CD4-positive, alpha-beta T cell treated with Interleukin-10 for 1 hour (primary cell): Measurements from ENCODE around the gene SGPL1.
"Not testable (repeated sequence)": the region's sequence is repeated elsewhere in the genome, so short reads cannot be mapped to it uniquely, and the experiment has no call there.

ENCODE experiments used
- DNase-seq: peaks from one replicate; pipeline ENCODE4 v3.0.0-alpha.2; 2020

SGPL1 gene

DNA sequence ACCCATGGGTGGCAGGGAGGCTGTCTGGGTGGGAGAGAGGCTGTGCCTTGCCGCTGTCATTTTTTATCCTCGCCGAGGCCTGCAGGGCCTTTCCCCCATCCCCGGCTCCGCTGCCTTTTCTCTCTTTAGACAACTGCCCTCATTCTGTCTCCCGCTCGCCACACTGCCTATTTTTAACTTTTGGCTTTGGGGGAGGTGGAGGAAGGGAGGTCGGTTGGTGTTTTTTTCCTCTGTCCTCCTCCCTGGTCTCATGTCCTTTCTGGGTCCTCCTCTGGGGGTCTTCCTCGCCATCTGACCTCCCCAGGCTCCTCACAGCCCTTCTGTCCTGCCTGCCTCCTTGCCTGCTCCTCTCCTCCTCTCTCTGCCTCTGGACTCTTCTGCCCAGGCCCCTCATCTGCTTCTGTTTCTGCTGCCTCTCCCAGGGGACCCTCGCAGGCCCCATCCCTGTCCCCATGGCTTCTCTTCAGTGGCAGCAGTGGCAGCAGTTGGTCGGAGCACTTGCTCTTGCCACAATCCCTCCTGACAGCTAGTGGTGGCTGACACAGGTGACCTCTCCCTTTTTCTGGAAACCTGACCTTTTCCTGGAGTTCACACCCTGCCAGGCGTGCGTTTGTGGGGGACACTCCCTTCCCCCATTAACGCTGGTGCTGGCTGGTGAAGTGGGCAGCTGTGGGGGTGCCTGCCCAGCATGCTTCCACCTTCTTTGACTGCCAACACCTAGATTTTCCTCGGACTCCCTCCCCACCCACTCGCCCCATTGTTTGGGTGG, 92.1 kb downstream of the SGPL1 start:
- no peak for DNase-seq

DNA sequence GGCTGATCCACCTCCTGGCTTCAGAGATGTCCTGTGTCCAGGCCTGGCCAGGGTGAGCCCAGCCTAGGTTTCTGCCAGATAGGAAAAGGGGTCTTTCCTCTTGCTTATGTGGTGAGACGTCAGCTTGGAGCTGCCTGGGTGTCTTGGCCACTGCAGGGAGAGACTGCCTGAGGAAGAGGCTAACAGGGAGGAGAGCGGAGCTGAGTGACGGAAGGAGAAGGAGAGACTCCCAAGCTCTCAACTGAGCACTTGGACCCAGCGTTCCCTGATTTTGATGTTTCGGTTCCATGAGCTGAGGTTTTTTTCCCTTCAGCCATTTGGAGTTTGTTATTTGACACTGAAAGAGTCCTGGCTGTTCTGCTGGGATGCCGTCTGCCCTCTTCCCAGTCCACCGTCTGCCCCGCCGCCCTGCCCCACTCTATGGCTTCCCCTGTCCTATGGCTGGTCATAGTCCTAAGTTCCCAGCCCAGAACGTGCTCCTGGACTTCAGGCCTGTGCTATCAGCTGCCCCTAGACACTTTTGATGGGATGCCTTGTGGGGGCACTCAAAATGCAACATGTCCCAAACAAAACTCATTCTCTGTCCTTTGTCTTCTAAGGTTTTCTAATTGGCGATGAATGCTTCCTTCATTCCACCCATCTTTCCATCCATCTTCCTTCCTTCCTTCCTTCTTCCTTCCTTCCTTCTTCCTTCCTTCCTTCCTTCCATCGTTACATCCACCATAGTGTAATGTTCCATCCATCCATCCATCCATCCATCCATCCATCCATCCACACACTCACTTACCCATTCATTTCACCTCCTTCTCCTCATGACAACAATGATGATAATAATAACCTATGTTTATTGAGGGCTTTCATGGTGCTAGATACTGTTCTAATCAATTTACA, 92.9 kb downstream of the SGPL1 start:
- no peak for DNase-seq

DNA sequence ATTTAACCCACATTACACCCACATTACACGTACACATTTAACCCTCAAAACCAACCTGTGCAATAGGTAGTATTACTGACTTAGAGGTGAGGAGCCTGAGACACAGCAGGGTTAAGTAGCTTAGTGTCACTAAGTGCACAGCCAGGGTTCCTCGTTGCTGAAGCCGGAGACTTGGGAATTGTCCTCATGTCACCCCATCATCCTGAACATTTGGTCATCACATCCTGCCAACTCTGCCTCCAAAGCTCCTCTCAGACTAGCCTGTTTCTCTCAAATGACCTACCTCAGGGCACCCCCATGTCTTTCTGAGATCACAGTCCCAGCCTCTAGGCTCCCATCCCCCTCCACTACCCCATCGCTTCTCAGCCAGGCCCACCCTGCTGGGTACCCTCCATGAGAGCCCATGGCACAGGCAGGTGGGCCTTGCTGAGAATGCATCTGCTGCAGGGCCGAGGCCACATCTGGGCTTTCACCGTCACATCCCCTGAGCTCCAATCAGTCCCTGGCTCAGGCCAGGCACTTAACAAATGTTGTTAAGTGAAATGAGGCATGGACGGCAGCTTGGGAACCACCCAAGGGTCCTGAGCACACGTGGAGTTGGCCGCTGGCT, 93.7 kb downstream of the SGPL1 start:
- DNase-seq = no peak

DNA sequence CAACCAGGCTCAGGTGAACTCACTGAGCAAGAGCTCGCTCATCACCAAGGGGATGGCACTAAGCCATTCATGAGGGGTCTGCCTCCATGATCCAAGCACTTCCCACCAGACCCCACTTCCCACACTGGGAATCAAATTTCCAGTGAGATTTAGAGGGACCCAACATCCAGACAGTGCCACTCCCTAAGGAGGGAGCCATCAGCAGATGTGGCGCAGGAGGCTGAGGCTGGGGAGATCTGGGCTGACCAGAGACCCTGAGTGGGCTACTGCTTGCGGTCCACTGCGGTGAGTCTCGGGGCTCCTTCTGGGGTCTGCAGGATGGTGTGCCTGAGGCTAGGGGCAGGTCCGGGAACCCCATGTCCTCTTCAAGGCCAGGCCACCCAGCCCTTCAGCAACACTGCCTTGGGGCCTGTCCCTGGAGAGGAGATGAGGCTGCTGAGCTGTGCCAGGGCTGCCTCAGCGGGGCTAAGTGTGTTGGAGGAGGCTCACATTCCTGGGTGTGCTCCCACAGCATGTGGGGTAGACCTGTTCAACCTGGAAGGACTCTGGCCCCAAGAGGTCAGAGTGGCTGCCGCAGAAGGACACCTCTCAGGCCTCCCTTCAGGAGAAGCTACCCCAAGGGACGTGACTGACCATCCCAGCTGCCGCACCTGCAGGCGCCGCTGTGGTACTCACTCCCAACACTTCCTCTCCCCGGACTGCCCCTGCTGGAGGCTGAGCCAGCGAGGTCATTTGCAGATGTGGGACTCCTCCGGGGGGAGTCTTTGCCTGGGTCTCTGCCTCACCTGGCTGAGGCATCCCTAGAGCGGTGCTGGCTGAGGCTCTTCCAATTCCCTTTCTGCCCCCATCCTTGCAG, 95.0 kb downstream of the SGPL1 start:
- no peak for DNase-seq

DNA sequence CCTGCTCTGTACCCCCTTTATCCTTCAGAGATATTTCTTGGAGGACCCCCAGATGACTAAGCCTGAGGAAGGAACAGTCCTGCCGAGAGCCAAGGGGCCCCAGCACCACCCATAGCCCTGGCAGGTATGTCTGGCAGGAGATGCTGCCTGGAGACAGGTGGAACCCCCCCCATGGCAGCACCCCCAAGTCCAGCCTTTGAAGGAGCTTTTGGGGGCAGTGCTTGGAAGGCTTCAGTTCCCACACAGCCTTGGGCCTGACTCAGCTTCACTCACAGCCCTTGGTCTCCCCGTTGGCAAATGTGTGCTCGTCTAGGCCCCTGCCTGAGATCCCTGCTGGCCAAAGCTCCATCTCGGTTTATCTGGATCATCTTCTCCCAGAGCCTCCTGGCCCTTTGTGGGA, 95.6 kb downstream of the SGPL1 start:
- no peak for DNase-seq

DNA sequence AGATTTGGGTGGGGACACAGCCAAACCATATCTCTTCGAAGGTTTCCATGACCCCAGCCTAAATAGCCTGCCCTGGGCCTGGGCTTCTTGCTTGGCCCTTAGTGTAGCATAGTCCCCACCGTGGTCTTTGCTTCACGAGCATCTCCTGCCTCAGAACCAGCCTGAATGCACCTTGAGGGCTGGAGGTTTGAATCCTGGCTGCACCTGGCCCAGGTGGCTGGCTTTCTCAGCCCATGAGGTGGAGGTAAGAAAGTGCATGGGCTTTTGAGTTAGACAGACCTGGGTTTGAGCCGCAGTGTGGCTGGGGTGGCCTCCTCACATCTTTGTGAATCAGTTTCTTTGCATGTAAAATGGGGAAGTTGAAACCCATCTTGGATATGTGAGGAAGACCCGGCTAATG, 96.8 kb downstream of the SGPL1 start:
- no peak for DNase-seq

DNA sequence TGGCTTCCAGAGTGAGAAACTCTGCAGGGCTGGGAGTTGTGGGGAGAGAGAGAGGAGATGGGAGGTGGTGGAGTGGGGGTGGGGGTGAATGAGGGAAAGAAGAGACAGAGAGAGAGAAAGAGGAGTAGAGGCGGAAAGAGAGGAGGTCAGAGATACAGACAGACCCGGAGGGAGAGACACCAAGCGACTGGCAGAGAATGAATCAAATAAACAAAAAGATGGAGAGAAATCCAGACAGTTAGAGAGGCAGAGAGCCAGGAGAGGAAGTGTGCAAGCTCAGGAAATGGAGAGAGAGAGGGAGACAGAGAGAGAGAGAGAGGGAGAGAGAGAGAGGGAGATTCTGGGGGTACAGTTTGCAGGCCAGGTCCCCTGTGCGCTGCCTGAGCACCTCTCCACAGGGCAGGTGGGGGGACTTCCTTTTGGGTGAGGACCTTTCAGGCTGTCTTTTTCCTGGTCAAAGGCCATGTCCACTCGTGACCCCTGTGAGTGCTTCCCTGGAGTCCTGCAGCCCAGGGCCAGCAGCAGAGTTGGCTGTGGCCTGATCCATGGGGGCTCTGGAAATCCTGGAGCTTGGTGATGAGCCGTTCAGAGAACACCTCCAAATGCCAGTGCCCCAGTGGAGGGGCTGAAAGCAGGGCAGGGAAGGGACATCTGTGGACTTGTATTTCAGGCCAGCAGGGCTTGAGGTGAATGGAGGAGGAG, 97.6 kb downstream of the SGPL1 start:
- no peak for DNase-seq

DNA sequence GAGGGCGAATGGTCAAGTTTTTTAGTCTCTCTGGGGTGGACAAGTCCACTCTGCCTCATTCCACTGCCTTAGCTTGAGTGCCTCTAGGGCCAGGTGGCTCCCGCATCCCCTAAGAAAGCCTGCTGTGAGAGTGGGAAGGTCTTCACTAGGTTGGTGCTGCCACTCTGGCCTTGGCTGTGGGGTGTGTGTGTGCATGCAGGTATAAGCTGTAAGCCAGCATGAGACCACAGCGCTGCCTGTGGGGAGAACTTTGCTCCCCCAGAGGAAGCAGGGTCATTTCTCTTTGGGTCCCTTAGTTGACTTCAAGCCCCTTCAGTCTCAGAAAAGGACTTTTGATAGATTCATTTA, 98.1 kb downstream of the SGPL1 start:
- DNase-seq = no peak

DNA sequence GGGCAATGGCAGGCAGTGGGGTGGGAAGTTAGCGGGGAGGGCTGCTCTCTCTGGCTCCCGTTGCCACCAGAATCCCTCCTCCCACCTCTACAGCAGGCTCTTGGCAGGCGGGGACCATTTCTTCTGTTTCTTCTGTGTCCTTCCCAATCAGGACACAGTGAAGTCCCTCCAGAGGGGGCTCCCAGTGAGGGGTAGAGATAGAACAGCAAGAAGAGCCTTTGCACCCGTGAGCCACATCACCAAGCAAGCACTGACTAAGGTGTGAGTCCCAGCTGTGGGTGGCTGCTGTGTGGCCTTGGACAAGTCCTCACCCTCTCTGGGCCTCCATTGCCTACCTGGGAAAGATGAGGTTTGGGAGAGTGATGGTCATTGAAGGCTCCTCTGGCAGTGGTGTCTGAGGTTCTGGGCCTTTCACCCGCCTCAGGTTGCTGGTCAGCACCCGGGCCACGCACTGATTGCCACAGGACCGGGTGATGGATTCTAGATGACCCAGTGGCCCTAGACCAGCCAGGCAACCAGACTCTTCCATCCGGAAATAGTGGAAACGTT, 98.6 kb downstream of the SGPL1 start:
- DNase-seq = no peak

DNA sequence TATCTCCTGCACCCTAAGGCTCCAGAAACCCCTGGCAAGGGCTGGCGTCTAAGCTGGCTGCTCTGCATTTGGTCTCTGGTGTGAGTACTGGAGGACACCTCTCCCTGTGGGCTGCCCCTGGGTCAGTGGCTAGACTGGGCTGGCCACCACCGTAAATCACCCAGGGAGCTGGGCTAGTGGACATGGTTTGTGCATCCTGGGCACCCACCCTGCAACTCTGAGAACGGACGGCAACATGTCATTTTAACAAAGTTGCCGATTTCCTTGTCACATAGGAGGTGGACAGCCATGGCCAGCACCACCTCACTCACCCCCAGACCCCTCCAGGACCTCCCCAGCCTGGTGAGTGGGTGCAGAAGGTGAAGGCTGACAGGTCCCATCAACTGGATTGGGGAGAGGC, 99.5 kb downstream of the SGPL1 start:
- DNase-seq = no peak

DNA sequence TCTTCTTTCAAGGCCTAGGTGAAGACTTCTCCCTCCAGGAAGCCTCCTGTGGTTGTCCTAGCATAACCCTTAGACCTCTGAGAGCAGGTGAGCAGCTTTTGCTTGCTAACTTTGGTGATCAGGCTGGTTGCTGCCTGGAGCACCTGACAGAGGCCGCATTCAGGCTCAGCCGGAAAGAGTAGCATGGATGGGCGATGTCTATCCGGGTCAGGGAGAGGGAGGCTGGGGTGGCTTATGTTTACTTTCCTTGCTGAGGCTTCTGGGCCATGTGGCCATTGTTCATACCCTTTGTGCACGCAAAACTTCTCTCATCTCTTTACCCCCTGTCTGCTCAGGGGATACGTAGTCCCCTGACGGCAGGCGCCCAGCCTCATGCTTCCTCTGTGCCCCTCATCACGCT, 100.1 kb downstream of the SGPL1 start:
- DNase-seq = no peak

DNA sequence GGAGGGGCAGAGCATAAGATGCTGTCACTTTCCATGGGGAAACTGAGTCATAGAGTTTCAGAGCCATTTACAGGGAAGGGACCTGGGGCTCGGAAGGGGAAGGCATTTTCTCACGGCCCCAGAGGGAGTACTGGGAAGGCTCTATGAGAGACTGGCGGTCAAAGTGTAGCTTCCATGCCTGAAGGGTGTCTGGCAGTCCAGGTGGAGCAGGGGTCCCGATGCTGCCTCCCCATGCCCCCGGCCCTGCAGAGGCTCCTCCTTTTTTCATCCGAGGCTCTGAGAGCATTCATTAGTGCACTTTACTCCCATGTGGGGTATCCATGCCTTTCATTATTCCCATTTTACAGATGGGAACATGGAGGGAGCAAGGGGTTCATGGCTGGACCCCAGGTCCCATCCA, 100.5 kb downstream of the SGPL1 start:
- no peak for DNase-seq

DNA sequence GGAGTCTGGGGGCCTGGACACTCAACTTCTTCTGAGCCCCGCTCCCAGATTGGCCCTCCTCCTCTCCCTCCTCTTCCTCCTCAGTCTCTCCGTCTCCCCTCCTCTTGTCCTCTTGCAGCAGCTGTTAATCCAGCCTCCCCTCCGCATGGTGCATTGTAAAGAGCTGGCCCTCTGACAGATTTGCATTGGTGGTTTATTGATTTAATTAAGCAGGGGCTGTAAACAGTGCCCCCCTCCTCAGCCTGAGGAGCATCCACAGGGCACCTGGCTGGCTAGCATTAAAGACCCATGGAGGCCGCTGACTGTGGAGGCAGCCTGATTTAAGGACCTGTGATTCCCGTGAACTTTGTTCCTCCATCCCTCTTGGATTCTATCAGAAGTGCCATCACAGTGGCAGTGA, 101.5 kb downstream of the SGPL1 start:
- DNase-seq = no peak

DNA sequence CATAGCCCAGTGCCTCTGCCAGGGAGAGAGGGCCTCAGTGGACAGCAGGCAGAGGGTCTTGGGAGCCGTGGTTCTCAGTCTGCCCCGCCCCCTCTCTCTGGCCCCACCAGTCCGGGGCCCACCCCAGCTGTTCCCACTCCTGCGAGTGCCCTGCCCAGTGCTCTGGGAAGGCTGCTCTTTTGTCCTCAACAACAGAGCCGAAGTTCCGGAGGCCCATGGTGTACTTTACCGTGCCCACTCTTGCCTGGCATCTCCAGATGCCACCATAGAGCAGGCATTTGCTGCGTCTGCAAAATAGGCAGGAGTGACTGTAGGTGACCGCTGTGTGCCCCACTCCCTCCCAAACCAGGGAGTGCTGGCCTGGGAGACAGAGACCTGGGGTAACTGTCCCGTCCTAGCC, 101.9 kb downstream of the SGPL1 start:
- DNase-seq = no peak

DNA sequence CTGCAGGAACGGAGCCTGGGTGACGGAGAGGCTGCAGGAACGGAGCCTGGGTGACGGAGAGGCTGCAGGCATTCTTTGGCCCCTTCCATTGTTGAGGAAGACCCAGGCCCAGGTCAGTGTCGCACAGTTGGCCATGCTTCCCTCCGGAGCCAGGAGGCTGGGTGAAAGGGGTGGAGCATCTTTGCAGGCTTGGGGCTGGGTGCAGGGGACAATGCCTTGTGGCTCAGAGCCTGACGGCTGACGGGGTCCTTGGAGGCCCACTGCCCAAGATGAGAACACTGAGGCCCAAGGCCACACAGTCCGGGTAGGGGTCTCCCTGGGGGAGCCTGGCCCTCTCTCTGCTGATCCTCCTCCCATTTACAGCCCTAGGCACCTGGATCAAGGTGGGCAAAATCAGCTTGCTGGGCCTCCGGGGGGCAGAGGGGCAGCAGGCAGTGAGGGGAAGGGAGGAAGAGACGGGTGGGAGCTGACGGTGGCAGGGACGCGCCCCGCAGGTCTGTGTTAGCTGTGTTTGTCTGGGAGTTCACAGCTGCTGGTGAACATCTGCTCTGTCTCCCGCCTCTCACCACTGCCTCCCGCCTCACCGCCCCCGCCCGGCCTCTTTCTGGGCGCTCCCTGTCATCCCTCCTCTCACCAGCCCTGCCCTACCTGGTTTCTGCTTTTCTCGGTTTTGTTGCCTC, 103.2 kb downstream of the SGPL1 start:
- no peak for DNase-seq

DNA sequence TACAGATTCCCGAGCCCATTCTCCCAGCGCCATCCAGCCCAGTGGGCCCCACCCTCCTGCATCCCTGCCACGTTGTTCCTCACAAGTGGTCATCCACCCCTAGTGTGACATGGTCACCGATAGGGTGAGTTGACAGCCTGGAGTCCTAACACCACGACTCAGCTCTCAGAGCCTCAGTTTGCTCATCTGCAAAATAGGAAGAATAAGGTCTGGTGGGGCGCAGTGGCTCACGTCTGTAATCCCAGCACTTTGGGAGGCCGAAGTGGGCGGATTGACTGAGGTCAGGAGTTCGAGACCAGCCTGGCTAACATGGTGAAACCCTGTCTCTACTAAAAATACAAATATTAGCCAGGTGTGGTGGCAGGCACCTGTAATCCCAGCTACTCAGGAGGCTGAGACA, 104.2 kb downstream of the SGPL1 start:
- not testable (repeated sequence) for DNase-seq

DNA sequence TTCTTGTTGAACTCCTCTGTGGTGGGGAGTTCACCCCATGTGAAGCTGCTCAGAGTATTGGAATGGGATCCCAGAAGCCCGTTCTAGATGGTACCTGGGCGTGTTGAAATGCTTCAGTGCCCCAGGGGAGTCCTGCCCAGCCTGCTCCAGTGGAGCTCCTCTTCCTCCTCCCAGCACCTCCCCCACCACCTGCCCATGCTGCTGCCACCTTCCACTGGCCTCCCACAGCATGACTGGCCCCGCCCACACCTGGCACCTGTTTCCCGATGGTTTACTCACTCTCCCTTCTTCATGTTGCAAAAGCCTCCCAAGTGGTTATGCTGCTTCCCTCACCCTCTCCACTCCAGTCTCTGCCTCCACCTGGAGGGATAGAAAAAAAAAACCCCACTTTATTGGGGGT, 104.8 kb downstream of the SGPL1 start:
- DNase-seq = no peak

DNA sequence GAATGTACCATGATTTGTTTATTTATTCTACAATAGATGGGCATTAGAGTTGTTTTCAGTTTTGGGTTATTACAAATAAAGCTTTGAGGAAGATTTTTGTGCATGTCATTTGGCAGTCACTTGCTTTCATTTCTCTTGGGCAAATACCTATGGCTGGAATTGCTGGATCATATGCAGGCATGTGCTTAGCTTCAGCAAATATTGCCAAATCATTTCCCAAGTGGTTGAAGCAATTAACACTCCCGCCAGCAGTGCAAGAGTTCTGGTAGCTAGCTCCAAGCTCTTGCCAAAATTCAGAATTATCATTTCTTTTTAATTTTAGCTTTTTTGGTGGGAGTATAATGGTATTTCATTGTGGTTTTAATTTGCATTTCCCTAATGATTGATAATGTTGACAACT, 105.5 kb downstream of the SGPL1 start:
- no peak for DNase-seq

DNA sequence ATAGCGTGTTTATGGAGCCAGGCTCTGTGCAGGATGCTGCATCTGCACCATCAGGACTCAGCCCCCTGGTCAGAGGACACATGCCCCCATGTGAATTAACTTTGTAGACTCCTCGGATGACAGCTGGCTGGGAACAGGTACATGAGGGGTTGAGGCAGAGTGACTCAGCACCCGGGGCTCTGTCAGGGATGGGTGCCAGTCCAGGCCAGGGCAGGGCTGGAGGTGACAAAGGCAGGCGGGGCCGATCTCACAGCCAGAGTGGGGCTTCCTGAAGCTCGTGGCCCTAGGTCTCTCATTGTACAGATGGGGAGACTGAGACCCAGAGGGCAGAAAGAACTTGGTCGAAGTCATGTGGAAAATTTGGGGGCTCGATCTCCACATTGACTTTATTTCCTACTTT, 107.9 kb downstream of the SGPL1 start:
- DNase-seq = no peak

DNA sequence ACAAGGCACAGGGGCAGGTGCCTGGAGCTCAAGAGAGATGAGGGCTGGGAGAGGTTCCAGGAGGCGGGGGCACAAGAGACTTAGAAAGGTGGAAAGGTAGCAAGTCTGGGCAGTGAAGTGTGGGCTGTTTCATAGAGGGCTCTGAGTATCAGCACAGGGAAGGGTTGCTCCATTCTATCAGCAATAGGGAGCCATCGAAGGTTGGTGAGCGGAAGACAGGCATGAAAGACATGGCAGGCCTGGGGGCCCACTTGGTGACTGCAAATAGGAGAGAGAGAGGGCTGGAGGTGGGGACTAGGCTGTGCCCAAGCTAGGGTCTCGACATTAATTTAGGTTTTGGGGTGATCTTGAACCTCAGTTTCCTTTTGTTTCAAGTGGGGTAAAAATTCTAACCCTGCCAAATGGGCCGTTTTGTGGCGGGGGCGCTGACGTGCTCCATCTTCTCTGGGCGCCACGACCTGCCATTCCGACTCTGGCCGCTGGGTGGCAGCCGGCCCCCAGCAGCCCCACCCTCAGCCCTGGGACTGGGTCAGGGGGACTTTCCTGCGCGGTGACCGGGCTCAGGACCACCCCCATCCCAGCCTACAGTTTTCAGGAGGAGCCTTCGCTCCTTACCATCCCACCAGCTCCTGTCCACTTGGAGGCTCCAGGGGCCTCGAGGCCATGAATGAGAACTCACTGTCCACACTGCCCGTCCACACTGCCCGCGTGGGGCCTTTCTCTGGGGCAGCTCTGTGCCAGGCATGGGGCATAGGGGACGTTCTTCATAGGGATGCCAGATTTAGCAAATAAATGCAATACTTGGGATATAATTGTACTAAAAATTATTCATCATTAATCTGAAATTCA, 109.9 kb downstream of the SGPL1 start:
- peak; percentile 45 for DNase-seq
